Parathyroid adenoma (tissue), 2 donors: ENCODE measurements around the gene TSPAN14.

Experiments used
- H2AFZ ChIP-seq: fragments of 300-600 bp; sonication (generic); one replicate; pipeline ENCODE4 v1.7.0; 2017; ENCODE audit warnings: antibody characterized with exemption, mild to moderate bottlenecking
- H3K27ac ChIP-seq: fragments of 300-600 bp; sonication (generic); one replicate; pipeline ENCODE4 v1.7.0; 2017
- H3K27me3 ChIP-seq: fragments of 300-600 bp; sonication (generic); one replicate; pipeline ENCODE4 v1.7.0; 2017; ENCODE audit warnings: low read length; ENCODE audit not compliant: control insufficient read depth, insufficient read depth
- H3K36me3 ChIP-seq: fragments of 300-600 bp; sonication (generic); one replicate; pipeline ENCODE4 v1.7.0; 2017; ENCODE audit warnings: low read length; ENCODE audit not compliant: control insufficient read depth, insufficient read depth
- H3K4me1 ChIP-seq: fragments of 300-600 bp; sonication (generic); one replicate; pipeline ENCODE4 v1.7.0; 2017; ENCODE audit warnings: control low read depth
- H3K4me2 ChIP-seq: fragments of 300-600 bp; sonication (generic); one replicate; pipeline ENCODE4 v1.7.0; 2017; ENCODE audit warnings: low read length
- H3K4me3 ChIP-seq: fragments of 300-600 bp; sonication (generic); one replicate; pipeline ENCODE4 v1.7.0; 2017; ENCODE audit warnings: low read depth, low read length
- H3K79me2 ChIP-seq: fragments of 300-600 bp; sonication (generic); one replicate; pipeline ENCODE4 v1.7.0; 2017; ENCODE audit warnings: control low read depth
- H3K9ac ChIP-seq: fragments of 300-600 bp; sonication (generic); one replicate; pipeline ENCODE4 v1.7.0; 2017; ENCODE audit warnings: mild to moderate bottlenecking
- H3K9me3 ChIP-seq: fragments of 300-600 bp; sonication (generic); one replicate; pipeline ENCODE4 v1.7.0; 2017; ENCODE audit warnings: low read length; ENCODE audit not compliant: control insufficient read depth
- TF ChIP-seq, protein P1 (sequence below): fragments of 300-600 bp; sonication (generic); IDR thresholded peaks from one replicate; pipeline ENCODE4 v1.7.0; 2017; ENCODE audit warnings: antibody characterized with exemption, mild to moderate bottlenecking
- donor health status: primary hyperparathyroidism.

TSPAN14 gene

GRCh38 chr10:80454513-80455460, 677 bp downstream of the TSPAN14 start:
- peaks cover 37% of the 10 kb centered on the region for H3K4me1 ChIP-seq

GRCh38 chr10:80455461-80456349, 1.6 kb downstream of the TSPAN14 start:
- Histone ChIP-seq H3K4me2 (peak overlapping the region; percentile 84), H2AFZ (peak overlapping the region; percentile 91), H3K9ac (peak overlapping the region; percentile 73), H3K27me3 (no peaks in the 10 kb centered on the region), H3K36me3 (no peaks in the 10 kb centered on the region), H3K4me1 (peaks cover 46% of the 10 kb centered on the region), H3K79me2 (peaks cover 50% of the 10 kb centered on the region), H3K27ac (peak overlapping the region; percentile 90), H3K9me3 (no peaks in the 10 kb centered on the region), H3K4me3 (peak overlapping the region; percentile 60)
- TF ChIP-seq, protein P1, sequence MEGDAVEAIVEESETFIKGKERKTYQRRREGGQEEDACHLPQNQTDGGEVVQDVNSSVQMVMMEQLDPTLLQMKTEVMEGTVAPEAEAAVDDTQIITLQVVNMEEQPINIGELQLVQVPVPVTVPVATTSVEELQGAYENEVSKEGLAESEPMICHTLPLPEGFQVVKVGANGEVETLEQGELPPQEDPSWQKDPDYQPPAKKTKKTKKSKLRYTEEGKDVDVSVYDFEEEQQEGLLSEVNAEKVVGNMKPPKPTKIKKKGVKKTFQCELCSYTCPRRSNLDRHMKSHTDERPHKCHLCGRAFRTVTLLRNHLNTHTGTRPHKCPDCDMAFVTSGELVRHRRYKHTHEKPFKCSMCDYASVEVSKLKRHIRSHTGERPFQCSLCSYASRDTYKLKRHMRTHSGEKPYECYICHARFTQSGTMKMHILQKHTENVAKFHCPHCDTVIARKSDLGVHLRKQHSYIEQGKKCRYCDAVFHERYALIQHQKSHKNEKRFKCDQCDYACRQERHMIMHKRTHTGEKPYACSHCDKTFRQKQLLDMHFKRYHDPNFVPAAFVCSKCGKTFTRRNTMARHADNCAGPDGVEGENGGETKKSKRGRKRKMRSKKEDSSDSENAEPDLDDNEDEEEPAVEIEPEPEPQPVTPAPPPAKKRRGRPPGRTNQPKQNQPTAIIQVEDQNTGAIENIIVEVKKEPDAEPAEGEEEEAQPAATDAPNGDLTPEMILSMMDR: no peak

More at GRCh38 chr10:80454513-80455460, 677 bp downstream of the TSPAN14 start:
- Histone ChIP-seq H3K9ac (peak overlapping the region; percentile 73), H3K4me2 (peak overlapping the region; percentile 84), H3K9me3 (no peaks in the 10 kb centered on the region), H3K27ac (peak overlapping the region; percentile 90), H3K4me3 (peak overlapping the region; percentile 60), H3K27me3 (no peaks in the 10 kb centered on the region), H3K36me3 (no peaks in the 10 kb centered on the region), H2AFZ (peak overlapping the region; percentile 91), H3K79me2 (peaks cover 49% of the 10 kb centered on the region)
- TF ChIP-seq, protein P1: no peak

GRCh38 chr10:80457554-80458262, 3.6 kb downstream of the TSPAN14 start:
- Histone ChIP-seq H3K27ac (peak overlapping the region; percentile 92), H3K4me3 (peak overlapping the region; percentile 14), H3K9ac (no peak overlapping the region), H3K9me3 (no peaks in the 10 kb centered on the region), H2AFZ (no peak overlapping the region), H3K79me2 (peaks cover 54% of the 10 kb centered on the region), H3K4me2 (peak overlapping the region; percentile 31), H3K36me3 (no peaks in the 10 kb centered on the region), H3K27me3 (no peaks in the 10 kb centered on the region), H3K4me1 (peaks cover 65% of the 10 kb centered on the region)
- TF ChIP-seq, protein P1: peak; percentile 16

DNA sequence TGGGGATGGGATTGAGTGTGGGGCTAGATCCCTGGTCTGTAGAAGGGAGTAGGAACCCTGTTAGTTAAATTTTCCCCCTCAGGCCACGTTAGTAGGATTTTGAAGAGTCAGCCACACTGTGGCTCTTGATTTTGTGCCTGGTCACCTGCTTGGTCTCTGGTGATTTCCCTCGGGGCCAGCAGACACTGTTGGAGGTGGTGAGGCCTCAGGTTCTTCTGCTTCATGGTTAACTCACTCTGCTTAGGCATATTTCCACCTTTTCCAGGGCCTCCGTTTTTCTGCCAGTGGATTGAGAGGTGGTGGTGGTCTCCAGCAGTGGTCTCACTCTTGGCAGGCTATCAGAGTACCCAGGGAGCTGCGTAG, 4.1 kb downstream of the TSPAN14 start:
- Histone ChIP-seq H3K4me3 (no peak overlapping the region), H3K36me3 (no peaks in the 10 kb centered on the region), H3K27me3 (no peaks in the 10 kb centered on the region), H3K79me2 (peaks cover 57% of the 10 kb centered on the region), H3K27ac (peak overlapping the region; percentile 92), H3K9me3 (no peaks in the 10 kb centered on the region), H2AFZ (peak overlapping the region; percentile 45), H3K4me2 (peak overlapping the region; percentile 60), H3K4me1 (peaks cover 69% of the 10 kb centered on the region), H3K9ac (no peak overlapping the region)
- TF ChIP-seq, protein P1: no peak
